NCI-H748 (cell line): ENCODE results near the gene RXFP3.
A peak's percentile ranks its signal among the peaks of the same experiment; 100 is the strongest.
"Not testable (repeated sequence)": the region's sequence is repeated elsewhere in the genome, so short reads cannot be mapped to it uniquely, and the experiment has no call there.

Experiments
- DNase-seq: peaks from one replicate; lab custom pipeline; 2025; ENCODE audit not compliant: unreplicated experiment; lab: John Stamatoyannopoulos, UW

RXFP3 gene

DNA sequence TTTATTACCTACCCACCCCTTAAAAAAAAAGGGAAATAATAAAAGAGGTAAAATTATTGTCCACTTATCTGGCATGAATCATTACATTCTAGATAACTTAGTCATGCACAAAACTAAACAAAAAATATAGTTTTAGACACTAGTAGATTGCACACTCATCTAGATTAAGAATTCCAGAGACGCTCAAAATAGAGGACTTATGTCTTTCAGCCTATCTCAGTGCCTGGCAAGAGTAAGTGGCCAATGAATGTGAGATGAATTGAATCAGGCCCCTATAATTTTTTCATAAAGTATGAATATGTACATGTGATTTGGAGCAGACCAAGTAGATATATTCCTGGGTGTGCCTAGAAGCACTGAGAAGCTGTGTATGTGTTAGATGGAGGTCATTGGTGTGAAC, 2.0 kb upstream of the RXFP3 start:
- DNase-seq: no peak

DNA sequence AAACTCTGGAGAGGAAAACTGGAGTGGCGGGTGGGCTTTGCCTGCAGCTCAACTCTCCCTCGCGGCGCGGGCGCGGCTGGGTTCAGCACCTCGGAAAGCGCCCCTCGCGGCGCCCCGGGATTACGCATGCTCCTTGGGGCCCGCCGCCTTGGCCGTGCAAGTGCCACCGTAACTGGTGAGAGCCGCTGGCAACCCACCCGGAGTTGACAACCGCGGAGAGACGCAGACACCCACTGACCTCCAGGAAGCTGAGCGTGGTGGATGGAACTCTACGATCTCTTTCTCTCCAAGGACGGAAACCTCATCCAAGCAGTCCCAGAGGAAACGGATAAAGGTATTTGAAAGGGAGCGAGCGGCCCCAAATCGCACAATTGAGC, 194 bp upstream of the RXFP3 start:
- DNase-seq: peak; percentile 91

DNA sequence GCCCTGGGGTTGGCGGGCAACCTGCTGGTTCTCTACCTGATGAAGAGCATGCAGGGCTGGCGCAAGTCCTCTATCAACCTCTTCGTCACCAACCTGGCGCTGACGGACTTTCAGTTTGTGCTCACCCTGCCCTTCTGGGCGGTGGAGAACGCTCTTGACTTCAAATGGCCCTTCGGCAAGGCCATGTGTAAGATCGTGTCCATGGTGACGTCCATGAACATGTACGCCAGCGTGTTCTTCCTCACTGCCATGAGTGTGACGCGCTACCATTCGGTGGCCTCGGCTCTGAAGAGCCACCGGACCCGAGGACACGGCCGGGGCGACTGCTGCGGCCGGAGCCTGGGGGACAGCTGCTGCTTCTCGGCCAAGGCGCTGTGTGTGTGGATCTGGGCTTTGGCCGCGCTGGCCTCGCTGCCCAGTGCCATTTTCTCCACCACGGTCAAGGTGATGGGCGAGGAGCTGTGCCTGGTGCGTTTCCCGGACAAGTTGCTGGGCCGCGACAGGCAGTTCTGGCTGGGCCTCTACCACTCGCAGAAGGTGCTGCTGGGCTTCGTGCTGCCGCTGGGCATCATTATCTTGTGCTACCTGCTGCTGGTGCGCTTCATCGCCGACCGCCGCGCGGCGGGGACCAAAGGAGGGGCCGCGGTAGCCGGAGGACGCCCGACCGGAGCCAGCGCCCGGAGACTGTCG, 976 bp downstream of the RXFP3 start:
- no peak for DNase-seq

DNA sequence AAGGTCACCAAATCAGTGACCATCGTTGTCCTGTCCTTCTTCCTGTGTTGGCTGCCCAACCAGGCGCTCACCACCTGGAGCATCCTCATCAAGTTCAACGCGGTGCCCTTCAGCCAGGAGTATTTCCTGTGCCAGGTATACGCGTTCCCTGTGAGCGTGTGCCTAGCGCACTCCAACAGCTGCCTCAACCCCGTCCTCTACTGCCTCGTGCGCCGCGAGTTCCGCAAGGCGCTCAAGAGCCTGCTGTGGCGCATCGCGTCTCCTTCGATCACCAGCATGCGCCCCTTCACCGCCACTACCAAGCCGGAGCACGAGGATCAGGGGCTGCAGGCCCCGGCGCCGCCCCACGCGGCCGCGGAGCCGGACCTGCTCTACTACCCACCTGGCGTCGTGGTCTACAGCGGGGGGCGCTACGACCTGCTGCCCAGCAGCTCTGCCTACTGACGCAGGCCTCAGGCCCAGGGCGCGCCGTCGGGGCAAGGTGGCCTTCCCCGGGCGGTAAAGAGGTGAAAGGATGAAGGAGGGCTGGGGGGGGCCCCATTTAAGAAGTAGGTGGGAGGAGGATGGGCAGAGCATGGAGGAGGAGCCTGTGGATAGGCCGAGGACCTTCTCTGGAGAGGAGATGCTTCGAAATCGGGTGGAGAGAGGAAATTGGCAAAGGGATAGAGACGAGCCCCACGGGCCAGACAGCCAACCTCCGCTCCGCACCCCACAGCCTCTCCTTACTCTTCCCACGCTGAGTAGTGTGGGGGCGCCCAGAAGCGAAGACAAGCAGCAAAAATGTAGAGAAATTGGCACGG, 1.7 kb downstream of the RXFP3 start:
- no peak for DNase-seq

DNA sequence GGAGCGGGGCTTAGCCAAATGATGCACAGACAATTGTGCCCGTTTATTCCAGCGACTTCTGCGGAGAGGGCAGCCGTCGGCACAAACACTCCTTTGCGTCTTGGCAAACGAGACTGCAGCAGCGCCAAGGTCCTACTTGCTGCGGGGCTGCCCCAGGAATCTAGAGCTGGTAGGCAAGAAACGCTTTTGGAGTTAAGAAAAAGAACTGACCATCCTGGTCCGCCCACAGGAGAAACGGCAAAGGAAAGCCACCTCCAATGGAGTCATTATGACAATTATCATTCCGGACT, 2.3 kb downstream of the RXFP3 start:
- peak; percentile 26 for DNase-seq

DNA sequence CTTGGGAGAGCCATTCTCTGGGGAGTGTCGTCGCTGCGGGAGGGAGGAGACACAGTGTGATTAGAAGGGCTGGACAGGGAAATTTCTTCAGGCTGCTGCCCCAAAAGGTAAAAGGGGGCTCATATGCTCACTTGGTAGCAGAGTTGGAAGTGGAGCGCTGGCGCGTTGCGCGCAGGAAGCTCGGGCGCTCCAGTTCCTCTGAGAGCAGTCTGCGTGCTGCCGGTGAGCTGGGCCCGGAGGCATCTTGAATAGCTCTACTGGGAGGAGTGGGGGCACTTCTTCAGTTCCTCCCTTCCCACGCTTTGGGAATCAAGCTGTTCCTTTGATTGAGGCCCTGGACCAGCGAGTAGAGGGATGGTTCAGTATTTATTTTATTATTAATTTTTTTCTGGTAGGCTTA, 2.7 kb downstream of the RXFP3 start:
- no peak for DNase-seq

DNA sequence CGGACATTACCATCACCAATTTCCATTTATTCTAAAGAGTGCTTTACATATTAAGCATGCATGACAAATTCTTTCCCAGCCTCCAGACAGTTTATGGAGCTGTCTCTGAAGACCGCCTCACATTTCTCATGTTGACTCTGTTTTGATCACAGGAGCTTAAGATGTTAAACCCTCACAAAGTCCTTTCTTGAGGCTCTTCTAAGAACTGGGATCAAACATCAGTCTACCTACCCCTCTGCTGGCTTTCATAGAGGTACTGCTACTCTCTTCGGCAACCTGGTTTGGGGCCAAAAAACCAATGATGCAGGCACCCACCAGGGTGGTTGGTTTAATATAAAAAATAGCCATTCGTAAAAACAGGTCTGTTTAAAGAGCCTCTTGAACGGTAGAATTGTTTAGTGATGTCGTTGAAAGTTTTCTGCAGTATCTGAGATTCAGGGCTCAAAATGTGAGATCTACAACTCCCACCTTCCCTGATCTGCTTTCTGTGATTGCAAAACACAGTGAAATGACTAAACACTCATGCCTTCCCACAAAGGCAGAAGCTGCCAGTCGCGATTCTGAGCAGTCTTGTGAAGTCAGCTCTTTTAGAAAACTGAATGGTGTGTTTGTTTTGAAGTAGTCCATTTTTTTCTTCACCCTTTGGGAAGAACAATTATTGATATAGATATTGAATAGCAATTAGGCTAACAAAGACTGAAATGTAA, 3.5 kb downstream of the RXFP3 start:
- DNase-seq: peak; percentile 43

DNA sequence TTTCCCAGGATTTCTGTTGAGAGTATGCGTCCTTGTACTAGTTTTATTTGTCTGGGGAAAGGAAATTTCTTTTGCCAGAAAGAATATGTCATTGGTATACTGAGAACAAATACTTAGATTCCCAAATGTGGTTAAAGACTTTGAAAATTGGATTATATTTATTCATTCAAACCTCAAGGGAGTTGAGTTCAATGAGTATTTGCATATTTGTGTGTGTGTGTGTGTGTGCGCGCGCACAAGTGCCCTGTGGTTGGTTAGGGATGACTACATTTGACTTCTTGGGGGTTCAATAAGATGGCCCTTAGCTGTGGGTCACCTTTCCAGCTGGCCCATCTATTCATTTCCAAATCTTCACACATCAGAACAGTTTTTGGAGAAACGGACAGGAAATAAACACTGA, 4.9 kb downstream of the RXFP3 start:
- DNase-seq: no peak

DNA sequence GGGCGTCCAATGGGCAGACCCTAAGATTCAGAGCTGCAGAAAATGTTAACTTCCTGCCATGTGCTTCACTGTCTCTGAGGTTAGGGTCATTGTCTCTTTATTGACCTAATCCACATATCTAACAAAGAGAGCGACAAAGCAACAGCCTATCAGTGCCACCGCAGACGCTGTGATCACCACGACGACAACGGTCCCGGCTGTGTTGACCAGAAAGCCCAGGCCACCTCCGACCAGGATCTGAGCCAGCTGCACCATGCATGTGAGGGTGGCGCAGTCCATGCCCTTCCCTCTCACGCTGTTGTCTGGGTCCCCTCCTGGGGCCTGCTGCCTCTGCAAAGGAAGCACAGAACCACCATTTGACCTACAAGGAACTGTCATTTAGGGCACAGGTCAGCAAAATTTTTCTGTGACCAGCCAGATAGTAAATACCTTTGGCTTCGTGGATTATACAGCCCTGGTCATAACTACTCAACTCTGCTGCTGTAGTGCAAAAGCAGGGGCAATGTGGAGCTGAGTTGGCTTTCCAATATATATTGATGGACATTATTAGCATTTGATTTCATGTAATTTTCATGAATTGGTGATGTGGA, 8.5 kb downstream of the RXFP3 start:
- DNase-seq: peak; percentile 79

DNA sequence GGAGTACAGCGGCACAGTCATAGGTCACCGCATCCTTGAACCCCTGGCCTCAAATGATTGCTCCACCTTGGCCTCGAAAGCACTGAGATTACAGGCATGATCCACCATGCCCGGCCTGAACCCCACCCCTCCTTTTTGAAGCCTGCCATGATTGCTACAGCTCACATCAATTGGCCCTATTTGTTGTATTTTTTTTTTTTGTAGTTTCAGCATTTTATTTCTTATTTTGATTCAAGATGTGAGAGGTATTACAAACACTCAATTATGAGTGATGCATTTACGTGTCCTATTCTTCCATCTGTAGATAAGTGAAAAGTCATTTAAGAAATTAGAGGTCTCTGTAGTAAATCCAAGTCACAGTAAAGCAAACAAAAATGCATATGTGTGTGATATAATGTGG, 16.0 kb downstream of the RXFP3 start:
- not testable (repeated sequence) for DNase-seq

DNA sequence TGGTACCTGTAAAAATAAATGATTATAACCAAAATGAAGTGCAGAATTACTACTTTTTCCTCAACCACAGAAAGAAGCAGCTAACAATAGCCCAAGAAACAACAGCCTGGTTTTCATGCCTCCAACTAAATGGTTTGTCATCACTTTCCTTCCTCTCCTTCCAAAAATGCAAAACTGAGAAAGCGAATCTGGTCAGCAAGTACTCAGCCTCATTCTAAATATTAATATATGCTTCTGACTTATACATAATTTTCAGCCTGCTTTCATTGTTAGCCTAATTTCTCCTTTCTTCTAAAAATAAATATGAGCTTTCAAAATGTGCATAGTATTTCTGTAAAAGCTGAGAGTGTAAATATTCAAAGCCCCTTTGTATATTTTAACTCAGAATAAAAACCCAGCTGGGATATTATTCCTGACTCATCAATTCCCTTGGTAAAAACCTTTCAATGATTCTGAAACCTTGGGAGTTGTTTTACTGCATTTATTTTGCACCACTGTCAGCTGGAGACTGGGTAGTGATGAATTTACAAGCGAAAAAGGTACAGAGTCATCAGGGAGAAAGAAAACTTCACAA, 21.5 kb downstream of the RXFP3 start:
- no peak for DNase-seq

DNA sequence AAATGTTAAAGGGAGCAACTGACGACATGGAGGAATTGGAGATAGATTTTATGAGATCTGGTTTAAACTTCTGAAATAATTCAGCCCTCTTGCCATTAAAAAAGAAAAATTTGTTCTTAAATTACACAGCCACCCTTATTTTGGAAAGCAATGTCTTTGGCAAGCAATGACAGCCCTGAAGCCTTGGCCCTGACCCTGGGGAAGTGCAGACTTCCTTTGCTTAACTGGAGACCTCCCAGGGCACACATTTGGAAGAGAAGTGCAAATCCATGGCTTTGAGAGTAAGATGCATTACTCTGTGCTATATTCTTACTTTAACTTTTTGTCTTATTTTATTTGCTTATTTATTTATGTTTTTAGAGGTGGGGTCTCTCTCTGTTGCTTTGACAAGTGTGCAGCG, 22.0 kb downstream of the RXFP3 start:
- no peak for DNase-seq

DNA sequence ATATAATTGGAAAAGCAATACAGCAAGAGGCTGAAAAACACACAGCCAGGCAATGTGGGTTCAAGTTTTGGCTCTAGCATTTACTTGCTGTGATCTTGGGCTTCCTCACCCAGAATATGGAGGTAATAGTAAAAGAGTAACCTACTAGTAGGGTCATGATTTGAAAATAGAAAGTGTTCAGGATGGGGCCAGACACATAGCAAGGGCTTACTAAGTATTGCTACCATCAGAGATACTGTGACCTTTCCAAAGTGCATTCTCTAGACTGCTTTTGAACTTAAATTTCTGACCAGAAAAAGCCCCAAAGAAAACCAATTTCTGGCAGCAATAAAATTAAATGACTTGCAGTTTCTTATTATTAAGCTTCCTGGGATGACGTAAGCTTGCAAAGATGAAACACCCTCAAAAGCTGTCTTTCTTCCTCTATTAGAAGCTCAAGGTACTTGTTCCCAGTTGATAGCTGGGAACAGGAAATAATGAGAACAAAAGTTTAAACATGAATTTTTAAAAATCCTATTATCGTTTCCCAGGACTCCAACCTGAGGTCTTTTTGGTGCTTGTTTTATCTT, 28.0 kb downstream of the RXFP3 start:
- DNase-seq: no peak

DNA sequence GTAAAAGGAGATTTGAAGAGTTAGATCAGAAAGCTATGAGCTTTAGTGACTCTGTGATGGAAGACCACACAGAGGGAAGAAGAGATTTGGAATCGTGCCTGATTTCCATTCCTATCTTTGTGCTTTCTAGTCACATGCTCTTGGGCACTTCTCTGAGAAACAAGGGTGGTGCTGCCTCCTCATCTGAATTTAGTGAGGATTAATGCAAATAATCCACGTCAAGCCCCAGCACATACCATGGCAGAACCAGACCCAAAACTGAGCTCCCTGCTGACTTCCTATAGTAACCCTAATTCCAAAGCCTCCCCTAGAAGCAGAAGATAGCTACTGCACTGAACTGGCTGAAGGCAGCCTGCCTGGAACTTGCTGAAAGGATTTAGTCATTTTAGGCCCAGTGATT, 30.6 kb downstream of the RXFP3 start:
- DNase-seq: no peak

DNA sequence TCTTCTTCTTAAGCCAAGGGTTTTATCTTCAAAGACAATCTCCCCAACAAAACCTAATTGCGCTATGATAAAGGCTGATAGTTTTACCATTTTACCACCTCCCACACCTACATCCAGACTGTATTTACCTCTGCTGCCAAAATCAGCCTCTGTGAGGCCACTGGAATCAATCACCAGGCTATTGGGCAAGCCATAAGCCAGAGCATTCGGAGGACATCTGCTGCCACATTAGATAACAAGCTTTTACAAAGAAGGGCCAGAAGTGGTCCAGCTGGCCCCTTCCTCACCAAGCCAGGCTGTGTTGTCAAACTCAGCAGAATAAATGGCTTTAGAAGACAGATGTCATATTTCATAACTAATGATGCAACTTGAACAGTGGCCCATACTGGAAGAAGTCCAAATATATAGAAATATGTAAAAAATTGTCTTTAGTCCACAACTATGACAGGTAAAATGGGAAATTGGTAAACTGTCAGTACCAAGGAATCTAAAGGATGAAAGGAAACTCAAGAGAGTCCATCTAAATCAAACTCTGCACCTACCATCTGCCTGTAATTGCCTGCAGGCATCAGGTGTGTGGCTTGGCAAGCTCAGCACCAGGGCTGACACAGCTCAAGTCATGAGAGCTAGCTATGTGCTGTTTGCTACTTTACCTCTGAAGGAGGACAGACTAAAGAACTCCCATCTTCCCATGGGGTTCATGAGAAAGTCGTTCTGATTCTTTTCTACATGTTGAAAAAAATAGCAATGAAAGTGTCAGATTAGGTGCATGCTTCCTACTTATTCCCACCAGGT, 32.2 kb downstream of the RXFP3 start:
- DNase-seq: no peak

DNA sequence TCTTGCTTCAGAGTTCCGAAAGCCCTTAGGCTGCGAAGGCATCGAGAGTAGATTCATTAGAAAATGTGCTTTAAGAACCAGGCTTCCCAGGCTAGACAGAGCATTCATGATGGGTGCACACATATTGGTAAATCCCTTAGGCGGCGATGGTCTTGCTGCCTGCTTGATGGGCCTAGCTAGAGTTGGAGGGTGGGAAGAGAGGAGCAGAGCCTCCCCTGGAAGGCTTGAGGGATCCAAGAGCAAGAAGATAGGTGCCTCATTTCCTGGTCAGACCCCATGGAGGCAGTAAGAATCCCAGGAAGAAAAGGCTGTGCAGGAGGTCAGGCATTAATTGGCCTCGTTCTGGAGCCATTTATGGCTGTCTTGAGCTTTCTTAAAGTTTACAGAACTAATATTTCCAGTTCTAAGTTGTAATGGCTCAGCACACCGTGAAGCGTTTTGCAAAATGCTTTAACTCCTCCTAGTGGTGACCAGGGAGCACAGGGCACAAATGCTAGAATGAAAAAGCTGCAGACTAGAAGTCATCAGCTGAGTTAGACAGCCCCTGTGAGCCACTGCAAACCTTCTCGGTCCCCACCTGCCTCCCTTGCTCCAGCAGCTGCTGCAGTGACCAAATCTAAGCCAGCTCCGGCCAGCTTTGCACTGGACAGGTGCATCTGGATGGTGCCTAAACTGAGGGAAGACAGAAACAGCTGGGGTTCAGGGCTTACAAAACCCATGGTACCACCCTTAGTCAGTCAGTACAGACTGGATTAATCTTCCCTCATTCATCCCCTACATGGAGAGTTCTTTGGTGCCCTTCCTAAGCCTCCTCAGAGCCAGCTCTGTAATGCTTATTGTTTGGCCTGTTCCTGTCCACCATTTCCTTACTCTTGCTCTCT, 33.6 kb downstream of the RXFP3 start:
- DNase-seq: peak; percentile 72

DNA sequence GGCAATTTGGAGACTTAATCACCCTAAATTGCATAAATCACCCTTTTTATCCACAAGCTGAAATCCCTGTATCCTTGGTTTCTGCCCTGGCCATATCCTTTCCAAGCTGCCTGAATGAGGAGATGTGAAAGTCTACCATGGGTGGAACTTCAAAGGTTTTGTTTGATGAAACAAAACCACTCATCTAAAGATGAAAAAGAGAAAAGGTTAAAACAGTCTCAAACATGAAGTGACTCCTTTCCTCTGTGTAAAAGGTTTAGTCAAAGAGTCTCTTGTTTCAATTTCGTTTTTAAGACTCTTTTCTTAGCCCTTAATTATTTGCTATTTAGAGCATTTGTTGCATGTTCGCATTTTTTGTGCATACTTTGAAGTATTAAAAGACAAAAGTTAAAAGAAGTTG, 37.1 kb downstream of the RXFP3 start:
- DNase-seq: no peak

DNA sequence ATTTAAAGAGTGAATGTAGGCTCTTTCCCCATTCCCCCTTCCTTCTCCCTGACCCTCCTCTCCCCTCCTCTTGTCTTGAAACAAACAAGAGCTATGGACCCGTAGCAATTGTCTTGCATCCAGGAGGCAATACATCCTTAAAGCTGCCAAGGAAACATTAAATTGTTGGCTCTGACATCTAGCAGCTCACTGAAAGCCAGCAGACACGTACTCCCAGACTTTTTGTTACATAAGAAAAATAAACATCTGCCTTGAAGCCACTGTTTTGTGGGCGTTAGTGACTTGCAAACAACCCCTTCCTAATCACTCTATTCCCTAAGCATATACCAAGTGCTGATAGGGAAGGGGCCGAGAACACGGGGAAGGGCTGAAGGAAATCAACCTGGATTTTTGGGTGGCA, 39.7 kb downstream of the RXFP3 start:
- DNase-seq: no peak

DNA sequence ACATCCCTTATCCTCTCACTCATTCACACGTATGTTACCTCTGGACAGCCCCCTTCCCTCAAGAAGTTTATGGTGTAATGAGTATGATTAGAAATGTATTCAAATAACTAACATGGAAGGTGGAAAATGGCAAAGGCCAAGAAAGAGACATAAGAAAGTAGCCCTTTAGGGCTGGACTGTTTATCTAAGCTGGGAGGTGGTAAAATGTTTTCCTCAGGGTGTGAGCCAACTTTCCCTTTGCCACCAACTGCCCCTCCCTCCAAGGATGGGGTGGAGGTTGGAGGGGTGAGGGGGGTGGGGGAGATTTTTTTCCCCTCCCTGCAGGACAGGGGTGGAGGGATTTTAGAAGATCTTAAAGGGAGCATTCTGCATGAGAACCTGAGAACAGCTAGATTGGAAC, 40.1 kb downstream of the RXFP3 start:
- DNase-seq: no peak

DNA sequence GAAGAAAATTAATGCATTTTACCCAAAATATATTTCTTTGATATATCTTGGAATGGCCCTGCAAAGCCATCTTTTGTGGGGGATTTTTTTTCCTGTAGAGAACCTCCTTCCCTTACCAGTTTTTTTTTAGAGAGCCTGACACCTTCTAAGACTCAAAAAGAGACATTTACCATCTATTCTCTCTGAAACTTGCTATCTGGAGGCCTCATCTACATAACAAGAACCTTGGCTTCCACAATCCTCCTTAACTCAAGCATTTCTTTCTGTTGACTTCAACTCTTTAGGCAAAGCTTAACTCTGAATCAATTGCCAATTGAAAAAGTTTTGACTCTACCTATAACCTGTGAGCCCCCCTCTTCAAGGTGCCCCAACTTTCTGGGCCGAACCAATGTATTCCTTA, 42.1 kb downstream of the RXFP3 start:
- no peak for DNase-seq
